HG03565 (cell line): ENCODE measurements around the gene ACAD8.
"Not testable (repeated sequence)": the region's sequence is repeated elsewhere in the genome, so short reads cannot be mapped to it uniquely, and the experiment has no call there.

Experiments used
- ATAC-seq: cut with Tn5 transposase; IDR thresholded peaks from one replicate; pipeline ENCODE4 v1.9.1; 2021; ENCODE audit warnings: mild to moderate bottlenecking, moderate library complexity; ENCODE audit not compliant: unreplicated experiment

Gene ACAD8

DNA sequence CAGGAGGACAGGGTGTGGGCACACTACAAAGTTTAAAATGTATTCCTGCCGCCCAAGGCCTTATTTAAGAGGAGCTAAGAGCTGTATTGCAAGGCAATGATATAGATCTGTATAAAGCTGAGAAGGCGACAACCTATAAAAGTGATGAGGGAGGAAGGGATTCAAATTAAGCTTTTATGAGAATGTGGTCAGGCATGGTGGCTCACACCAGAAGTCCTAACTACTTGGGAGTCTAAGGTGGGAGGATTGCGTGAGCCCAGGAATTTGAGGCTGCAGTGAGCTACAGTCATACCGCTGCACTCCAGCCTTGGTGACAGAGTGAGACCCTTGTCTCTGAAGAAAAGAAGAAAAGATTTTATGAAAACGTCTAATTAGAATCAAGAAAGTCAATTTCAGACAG is 13.1 kb downstream of the ACAD8 start:
- no peak for ATAC-seq

DNA sequence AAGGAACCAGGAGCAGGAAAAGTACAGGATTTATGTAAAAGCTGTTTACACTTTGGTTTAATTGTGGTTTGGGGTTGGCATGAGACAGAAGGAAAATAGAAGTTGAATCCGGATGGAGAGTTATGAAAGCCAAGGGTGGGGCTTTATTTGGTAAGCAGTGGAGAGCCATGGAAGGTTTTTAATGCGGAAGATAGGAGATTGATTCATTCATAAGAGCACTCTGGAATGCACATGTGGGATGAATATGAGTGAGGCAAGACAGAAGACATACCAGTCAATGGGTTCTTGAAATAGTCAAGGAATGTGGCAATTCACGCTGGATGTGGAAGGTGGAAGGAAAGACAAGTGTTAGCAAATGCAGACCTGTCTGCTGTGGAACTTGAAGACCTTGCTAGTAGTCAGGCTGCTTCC is 13.5 kb downstream of the ACAD8 start:
- ATAC-seq: no peak

DNA sequence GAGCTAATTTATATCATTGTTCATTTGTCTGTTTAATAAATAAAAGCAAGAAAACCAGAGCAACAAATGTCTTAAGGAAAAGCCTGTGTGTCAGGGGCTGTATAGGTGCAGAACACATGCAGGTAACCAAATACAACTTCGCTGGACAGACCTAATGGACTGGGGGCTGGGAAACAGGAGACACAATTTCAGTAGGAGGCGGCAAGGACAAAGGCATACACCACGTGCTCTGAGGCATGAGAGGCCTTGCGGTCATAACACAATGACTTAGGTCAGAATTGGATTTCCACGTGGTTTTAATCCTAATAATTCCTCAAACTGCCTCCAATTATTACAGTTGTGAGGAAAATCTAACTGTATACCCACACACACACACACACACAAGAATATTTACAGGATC is 14.1 kb downstream of the ACAD8 start:
- no peak for ATAC-seq

DNA sequence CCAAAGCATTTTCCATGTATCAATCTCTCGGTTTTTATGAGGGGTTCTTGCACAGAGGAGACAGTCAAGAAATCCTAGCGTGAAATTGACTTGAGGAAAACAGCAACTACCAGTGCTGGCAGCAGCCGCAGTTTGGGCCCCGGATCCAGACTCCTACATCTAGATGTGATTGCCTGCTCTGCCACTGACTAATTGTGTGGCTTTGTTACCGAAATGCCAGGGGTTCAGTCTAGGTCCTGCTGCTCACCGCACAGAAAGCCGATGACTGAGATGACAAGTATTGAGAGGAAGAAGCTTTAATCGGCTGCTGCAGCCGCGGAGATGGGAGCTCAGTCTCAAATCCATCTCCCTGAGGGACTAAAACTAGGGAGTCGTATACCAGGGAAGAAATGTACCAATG is 14.6 kb downstream of the ACAD8 start:
- no peak for ATAC-seq

DNA sequence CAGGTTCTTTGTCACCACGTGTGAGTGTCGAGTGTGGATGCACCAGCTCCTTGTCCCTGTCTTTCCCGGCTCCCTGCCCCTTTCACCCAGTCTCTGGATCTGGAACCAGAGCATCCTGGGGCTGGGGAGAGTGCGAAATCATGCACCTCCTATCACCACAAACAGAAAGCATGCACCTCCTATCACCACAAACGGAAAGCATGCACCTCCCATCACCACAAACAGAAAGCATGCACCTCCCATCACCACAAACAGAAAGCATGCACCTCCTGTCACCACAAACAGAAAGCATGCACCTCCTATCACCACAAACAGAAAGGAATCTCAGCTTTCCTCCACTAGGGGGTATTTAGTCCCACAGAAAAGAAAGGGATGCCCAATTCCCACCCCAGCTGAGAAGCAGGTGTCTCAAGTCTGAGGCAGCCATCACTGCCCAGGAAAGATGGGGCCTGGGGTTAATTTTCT is 16.9 kb downstream of the ACAD8 start:
- ATAC-seq: no peak

DNA sequence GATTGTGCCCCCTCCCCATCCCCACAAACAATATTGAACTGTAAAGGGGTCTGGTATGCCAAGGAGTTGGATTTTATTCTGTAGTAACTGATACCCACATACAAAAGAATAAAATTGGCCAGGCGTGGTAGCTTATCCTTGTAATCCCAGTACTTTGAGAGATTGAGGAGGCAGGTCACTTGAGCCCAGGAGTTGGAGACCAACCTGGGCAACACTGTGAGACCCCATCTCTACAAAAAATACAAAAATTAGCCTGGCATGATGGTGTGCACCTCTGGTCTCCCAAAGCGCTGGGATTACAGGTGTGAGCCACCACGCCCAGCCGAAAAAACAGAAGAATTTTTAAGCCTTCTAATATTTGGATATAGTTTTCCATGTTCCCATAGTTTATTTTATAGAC is 18.6 kb downstream of the ACAD8 start:
- no peak for ATAC-seq

DNA sequence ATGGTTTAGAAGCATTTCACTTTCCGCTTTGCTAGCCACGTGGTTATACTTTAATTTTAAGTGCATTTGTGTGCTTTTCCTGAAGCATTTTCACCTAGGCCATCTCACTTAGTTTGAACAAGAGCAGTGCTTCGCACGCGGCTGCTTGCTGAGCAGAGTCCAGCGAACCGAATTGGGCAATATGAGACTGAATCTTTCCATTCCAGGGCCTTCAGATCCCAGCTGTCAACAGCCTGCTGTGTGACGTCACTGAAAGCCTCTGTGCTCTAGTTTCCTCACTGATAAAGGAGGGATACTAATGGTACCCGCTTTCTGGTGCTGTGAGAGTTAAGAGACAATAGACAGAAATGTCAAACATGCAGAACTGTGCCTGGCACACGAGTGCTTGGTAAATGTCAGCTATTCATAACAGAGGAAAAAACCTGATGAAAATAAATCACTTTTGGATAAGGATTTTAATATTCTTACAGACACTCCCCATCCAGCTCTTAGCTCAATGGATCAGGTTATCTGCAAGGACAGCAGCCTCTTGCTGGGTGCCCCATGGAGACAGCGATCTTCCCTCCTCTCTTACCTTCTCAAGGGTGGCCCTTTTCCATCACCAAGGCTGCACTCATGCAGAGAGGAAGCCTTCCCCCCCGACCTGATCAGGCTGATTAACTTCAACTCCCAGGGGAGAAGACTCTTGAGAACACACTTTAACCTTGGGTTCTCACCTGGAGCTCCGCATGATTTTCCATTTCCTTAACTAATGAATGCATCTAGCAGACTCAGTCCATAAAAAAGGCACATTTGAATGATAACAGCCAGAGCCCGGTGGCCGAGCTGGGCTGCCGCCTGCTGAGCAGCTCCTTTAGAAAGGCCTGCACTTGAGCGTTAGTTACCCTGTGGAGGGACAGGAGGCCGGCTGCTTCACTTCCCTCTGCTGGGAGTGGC is 19.3 kb downstream of the ACAD8 start:
- ATAC-seq: no peak

DNA sequence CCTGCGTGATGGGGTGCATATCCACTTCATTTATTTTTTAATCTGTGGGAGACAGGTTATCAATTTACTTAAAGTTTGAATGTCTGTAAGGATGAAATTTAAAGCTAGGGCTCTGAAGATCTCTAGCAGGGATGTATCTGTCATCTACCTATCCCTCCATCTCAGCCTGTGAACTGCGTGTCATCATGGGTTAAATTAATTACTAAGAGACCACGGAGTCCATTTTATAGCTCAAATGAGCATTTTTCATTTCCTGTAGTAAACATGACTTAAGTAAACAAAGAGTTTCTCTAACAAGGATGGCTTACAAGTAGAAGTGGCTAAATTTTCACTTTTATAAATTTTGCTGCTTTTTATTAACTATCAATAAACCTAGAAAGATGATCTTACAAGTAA is 19.9 kb downstream of the ACAD8 start:
- ATAC-seq: no peak

DNA sequence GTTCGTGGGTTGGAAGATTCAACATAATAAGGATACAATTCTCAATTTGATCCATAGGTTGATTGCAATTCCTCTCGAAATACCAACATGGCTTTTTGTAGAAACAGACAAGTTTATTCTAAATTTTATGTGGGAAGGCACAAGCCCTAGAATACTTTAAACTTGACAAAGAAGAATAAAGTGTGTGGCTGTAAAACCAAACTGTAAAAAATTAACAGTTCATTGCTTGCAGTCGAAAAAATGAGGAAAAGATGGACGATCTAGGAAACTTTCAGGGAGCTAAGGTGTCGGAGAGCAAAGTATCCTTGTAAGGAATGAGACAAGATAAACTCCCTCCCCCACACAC is 21.8 kb downstream of the ACAD8 start:
- no peak for ATAC-seq

DNA sequence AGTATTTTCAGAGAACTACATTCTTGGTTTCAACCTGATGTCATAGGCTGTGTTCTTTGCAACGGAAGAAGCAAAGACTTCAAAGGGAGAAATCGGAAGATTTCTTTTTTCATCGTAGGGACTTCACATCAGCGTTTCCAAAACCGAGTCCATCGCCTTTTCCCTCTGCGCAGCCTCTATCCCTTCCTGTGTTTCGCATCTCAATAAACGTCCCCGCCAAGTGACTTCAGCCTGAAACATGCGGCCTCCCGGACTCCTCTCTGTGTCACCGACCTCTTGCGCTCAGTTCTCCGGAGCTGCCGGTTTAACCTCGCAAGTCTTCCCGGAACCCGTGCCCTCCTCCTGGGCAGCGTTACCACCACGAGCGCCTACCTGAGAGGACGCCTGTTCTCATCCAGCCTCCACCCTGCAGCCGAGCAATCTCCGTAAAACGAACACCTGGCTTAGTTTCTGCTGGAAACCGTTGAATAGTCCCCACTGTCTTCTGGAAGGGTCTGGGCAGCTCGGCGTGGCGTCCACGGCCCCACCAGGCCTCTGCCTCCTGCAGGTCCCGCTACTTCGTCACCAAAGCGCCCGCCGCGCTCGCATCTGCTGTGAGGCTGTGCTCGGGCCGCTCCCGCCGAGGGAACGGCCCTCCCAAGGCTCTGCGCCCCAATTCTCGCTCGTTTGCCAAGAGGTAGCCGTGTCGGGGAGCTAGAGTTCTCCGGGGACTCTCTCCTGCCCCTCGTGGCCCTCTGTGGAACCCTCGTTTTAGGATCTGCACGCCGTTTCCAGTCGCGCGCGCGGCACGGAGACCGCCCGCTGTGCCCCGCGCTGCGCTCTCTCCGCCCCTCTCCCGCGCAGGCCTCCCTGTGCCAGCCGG is 22.4 kb downstream of the ACAD8 start, which contains the start of gene GLB1L3:
TSS of gene GLB1L3 (plus strand) at position 846 of the 862 bp plus-strand sequence. CDS start 362 bp downstream, outside the sequence.
- no peak for ATAC-seq

DNA sequence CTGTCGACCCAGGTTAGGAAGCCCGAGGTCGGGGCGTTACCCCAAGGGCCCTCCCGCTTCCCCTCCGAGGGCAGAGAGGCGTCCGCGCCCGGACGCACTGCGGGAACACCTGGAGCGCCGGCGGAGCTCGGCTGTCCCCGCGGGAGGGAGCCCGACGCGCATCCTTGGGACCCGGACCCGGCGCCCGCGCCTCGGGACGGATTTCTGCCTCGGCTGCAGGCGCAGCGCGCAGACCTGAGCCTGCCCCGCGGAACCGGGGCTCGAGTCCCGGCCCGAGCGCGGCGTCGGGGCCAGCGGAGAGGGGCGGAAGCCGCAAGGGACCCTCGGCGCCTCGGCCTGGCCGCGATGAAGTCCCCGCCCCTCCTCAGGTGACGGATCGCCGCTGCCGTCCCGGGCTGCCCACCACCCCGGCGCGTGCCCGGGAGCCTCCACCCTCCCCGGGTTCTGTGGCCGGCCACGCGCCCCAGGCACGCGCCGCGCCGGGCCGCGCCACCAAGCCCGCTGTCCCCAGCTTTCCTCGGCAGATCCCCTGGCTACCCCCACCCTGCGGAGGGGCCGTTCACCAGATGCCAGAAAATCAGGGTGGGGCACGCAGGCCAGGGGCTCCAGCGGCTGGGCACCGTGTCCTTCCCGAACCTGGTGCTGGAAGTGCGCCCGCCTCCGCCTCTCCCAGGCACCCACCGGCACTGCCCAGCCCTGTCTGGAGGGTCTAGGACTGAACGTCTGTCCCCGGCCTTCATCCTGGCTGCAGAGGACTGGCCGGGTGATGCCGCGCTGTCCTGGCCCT is 23.2 kb downstream of the ACAD8 start:
- no peak for ATAC-seq

DNA sequence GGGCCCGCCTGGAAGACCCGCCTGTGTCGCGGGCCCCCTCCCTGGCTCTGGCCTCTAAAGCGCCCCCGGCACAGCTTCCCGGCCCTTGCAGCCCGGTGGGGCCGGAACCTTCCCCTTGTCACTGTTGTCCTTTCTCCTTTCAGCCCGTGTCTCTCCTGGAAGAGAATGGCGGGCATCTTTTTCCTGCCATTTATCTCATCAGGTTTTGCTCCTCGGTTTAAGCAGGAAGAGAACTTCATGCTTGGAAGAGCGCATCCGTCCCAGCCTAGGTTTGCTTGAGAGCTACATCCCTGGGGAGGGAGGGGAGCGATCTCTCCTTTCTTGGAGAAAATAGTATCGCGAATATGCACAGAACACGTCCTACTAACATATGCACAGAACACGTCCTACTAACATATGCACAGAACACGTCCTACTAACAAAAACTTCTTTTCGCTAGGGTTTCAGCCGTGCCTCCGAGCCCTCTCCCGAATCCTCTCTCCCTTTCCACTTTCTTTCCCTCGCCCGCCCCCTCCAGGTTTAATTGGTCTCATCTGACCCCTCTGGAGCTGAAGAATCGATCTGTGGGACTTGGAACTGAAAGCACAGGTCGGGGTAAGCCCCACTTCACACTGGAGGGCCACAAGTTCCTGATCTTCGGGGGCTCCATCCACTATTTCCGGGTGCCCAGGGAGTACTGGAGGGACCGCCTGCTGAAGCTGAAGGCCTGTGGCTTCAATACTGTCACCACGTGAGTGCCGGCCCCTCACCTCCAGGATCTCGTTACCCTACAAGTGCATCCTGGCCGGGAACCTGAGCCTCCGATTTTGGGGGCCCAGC is 24.0 kb downstream of the ACAD8 start:
- no peak for ATAC-seq

DNA sequence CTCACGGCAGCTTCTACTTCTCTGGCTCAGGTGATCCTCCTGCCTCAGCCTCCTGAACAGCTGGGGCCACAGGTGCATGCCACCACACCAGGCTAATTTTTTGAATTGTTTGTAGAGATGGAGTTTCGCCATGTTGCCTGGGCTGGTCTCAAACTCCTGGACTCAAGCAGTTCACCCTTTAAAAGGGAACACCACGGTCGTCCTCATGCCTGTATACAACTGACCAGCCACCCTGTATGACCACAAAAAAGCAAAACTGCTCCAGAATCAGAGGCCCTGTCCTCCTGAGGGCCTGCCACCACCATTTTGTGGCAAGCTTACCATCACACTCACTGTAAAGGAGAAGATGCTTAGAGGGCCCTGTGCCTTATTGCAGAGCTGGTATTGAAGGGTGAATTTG is 25.0 kb downstream of the ACAD8 start:
- ATAC-seq: no peak

DNA sequence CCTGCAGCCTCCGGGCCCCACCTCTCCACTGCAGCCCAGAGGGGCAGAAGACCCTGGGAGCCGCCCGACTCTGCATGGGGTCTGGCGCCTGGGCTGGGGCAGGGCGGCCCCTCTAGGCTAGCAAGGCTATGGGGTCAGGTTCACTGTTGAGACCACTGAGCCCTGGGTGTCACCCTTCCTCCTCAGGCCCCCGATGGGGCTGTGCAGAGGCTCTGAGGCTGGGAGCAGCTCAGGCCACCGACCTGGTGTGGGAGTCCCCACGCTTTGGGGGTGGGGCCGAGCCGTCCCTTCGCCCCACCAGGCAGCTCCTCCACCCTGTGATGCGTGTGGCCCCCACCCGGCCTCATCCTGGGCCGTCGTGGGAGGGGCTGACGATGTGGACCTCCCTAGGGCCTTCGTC is 28.3 kb downstream of the ACAD8 start:
- ATAC-seq: not testable (repeated sequence)

DNA sequence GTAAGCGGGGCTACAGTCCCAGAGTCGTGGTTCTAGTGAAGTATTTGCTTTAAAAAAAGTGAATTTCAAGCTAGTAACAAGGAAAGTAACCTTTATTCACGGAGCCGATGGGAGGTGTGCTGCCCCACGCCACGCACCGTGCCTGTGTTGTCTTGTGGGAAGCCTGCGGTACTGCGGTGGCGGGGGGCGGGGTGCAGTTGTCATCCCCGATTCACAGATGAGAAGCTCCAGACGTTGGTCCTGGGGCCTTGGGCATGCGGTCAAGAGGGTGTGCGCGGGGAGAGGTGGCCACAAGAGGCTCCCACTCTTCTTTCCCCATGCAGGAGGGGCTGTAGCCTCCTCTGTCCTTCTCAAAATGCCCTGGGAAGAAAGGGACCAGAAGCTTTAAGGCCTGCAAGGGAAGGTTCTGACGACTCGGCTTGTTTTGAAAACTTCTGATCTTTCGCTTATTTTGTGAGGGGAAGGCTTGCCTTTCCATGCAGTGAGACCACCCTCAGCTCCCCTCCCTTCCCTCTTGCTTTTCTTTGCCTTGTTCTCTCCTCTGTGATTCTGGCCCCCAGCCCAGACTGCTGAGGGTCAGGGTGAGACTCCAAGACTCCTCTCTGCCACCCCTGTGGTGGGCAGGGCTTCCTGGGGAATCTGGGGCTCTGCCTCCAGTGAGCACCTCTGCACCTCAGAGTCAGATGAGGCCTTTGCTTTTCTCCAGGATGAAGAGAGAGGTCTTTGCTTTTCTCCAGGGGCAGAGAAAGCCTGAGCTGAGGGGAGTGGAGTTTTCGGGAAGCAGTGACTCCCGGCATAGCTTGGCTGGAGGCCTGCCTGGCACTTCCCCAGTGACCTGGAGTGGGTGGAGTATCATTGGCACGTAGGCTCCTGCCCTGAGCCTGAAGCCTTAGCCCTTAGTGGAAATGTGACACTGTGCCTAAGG is 29.0 kb downstream of the ACAD8 start:
- no peak for ATAC-seq

DNA sequence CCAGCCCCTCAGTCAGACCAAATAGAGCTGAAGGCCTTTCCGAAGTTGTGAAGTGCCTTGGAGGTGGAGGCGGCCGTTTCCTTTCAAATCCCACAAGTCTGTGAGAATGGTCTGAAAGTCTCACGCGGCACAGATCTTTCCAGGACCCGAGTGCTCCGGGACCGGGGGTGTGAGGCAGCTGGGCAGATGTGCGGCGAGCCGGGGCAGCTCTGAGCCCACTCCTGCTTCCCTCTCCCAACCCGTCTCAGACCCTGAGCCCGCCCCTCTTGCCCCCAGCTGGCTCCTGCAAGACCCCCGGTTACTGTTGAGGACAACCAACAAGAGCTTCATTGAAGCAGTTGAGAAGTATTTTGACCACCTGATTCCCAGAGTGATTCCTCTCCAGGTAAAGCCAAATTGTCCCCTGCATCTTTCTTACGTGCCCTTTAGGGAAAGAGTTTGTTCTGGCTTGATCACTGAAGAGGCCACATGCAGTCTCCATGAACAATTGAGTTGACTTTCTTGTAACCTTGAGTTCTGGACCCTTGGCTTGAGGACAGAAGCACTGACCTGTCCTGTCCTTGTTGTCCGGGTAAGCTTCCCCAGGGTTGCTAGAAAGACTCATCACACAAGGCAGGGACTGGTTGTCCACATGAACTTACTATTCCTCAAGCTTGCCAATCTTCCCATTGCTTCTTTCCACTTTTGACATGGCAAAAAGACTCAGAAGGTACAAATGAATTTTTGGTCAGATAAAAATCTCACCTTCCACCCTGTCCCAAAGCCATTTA is 30.3 kb downstream of the ACAD8 start:
- ATAC-seq: no peak

DNA sequence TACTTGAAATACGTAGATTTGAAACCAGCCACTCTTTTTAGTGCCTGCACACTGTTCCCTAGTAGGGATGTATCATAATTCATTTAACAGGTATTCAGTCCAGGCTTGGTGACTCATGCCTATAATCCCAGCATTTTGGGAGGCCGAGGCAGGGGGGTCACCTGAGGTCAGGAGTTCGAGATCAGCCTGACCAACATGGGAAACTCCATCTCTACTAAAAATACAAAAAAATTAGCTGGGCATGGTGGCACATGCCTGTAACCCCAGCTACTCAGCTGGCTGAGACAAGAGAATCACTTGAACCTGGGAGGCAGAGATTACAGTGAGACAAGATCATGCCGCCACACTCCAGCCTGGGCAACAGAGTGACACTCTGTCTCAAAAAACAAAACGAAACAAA is 31.0 kb downstream of the ACAD8 start:
- not testable (repeated sequence) for ATAC-seq

DNA sequence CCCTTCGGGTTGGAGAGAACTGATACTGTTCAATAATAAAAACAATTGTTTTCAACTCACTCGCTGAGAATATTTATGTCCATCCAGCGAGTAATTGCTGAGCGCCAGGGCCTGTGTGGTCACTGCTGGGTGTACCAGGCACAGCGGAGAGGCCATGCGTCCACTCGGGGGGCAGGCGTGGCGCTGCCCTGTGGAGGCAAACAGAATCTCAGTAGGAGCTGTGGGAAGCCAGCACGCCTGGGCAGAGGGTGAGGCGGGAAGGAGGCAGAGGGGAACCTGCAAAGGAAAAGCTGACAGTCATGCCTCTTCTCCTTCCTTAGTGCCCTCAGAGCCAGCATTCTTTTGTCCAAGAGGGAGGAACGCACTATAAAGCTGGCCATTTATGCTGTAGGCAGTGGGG is 34.2 kb downstream of the ACAD8 start:
- ATAC-seq: no peak
